CD4-positive, alpha-beta T cell treated with Interleukin-6 for 4 hours (primary cell): ENCODE results near the gene GLRA3.

Experiments used
- DNase-seq: peaks from one replicate; pipeline ENCODE4 v3.0.0-alpha.2; 2020; ENCODE audit warnings: mixed read lengths

GLRA3 gene

GRCh38 chr4:174592256-174592984 lies 236.6 kb downstream of the GLRA3 start:
- no peak for DNase-seq

DNA sequence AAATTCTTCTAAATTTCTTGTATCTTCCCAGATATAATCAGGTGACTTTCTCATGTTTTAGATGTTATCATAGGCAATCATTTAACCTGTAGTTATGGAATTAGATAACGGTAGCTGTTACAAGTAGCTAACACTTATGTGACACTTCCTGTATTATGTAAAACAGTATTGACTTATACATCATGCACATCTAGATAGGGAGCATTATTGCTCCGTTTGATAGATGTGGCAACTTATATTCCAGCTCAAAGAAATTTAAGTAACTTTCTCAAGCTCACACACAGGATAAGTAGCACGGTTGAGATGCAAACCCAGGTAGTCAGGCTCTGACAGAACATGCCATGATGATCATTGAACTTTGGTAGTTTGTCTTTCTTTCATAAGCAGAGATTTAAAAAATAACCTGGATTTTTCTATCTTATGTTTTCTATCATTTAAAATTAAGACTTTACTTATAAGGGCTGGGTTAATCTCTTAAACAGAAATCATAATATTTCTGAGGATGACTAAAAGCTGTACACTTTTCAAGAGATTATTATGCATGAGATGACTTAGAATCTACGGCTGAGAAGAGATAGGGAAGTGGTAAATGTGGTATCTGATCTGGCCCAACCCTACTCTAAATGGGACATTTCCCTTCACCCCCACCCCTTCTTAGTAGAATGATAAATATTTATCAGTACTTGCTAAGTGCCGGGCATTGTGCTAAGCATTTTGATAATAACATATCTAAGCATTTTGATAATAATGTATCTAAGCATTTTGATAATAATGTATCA lies 237.6 kb downstream of the GLRA3 start:
- no peak for DNase-seq

DNA sequence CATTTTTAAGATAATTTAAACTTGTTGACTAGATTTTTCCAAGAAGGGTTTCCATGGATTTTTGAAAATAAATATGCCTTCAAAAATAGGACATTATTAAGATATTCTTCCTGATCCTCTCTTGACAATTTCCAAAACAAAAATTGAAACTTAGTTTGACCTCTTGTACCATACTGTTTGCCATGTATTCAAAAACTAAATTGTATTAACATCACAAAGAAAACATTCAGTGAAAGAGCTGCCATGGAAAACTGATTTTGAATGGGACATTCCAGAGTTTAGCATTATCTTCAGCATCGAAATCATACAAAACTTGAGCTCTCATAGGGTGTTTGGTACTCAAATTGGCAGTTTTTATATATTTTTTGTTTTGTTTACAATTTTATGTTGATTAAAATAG lies 238.7 kb downstream of the GLRA3 start:
- DNase-seq, result no peak
